ENCODE results near the gene C1QTNF12. TPM values are rescaled to one million over a fixed set of nuclear protein-coding genes. Genes with fewer than 3 reads are reported as not detected.

The C1QTNF12 gene
- total RNA-seq, 1 experiment from 2014 or later = 4.4 TPM

GRCh38 chr1:1223891-1224290 lies 22.6 kb downstream of the C1QTNF12 start:
- Histone ChIP-seq H3K4me1 (ENCODE audit: insufficient read depth, low read length) (no peaks in the 10 kb centered on the region), H3K9ac (ENCODE audit: extremely low read depth, insufficient read length, low read length) (no peak overlapping the region), H4K91ac (ENCODE audit: insufficient read length, low read depth, low read length) (no peak overlapping the region), H2BK120ac (ENCODE audit: low read depth, low read length, poor library complexity, severe bottlenecking) (no peak overlapping the region), H2BK12ac (ENCODE audit: insufficient read length, low read depth, low read length) (no peak overlapping the region), H2AK5ac (ENCODE audit: insufficient read length, low read length) (no peak overlapping the region), H3K79me2 (ENCODE audit: insufficient read depth, low read length) (no peaks in the 10 kb centered on the region; the same call in 1 of the 2 replicates), H2BK5ac (ENCODE audit: insufficient read length, low read length) (no peak overlapping the region), H3K79me1 (ENCODE audit: insufficient read depth, low read depth, low read length, poor library complexity, severe bottlenecking) (no peaks in the 10 kb centered on the region), H3K56ac (ENCODE audit: insufficient read length, low read depth, low read length) (no peak overlapping the region), H3K4me2 (ENCODE audit: insufficient read depth, insufficient read length, low read length) (no peak overlapping the region), H3K9me3 (ENCODE audit: control insufficient read depth, low read depth, low read length) (no peaks in the 10 kb centered on the region), H3K27ac (ENCODE audit: insufficient read length, low read depth, low read length) (no peak overlapping the region), H3T11ph (ENCODE audit: low read length) (no peak overlapping the region), H3K4ac (ENCODE audit: low read depth, low read length) (no peak overlapping the region), H3K18ac (ENCODE audit: insufficient read length, low read depth, low read length) (no peak overlapping the region), H4K20me1 (ENCODE audit: control insufficient read depth, insufficient read depth, insufficient read length) (no peaks in the 10 kb centered on the region), H2BK20ac (ENCODE audit: low read depth, low read length, poor library complexity, severe bottlenecking) (no peak overlapping the region), H4K8ac (replicated peaks; ENCODE audit: insufficient read length, low read depth, low read length) (no peak overlapping the region), H2AFZ (ENCODE audit: low read length) (no peak overlapping the region), H3K14ac (ENCODE audit: insufficient read depth, low read length) (no peak overlapping the region), H3K23me2 (ENCODE audit: insufficient read length, low read depth, low read length, poor library complexity, severe bottlenecking) (no peaks in the 10 kb centered on the region), H4K5ac (ENCODE audit: insufficient read length, low read depth, low read length) (no peak overlapping the region), H3K27me3 (ENCODE audit: insufficient read depth, low read length) (no peaks in the 10 kb centered on the region), H2BK15ac (ENCODE audit: low read depth, low read length) (no peak overlapping the region), H3K23ac (ENCODE audit: insufficient read length, low read depth, low read length) (no peak overlapping the region)
- no peak for TF ChIP-seq CTCF (conservative IDR thresholded peaks at IDR 0.05)
- no peak overlapping the region for H3K4me3 Mint-ChIP-seq
- no peaks in the 10 kb centered on the region for H3K4me1 Mint-ChIP-seq
- peaks cover 25 to 61% (median 46%) of the 10 kb centered on the region in 3 experiments for H3K36me3 Mint-ChIP-seq (ENCODE audit: insufficient read depth in 1 of 3, low read depth in 3 of 3)
- DNase-seq = no peak
- no peaks in the 10 kb centered on the region for H3K27me3 Mint-ChIP-seq (ENCODE audit: low read depth)
- no peak overlapping the region for H3K27ac Mint-ChIP-seq
- WGBS (ENCODE audit: extremely low coverage, insufficient read length, low lambda C conversion rate) = no CpG with 5 or more reads among the region's 21 CpGs
- no peaks in the 10 kb centered on the region; a peak in 1 of 5 replicates for H3K9me3 Mint-ChIP-seq
